ENCODE data around the gene SH3RF1. TPM values are rescaled to one million over a fixed set of nuclear protein-coding genes. Genes with fewer than 3 reads are reported as not detected.

The SH3RF1 gene
- total and polyA plus RNA-seq, 2 of the 8 experiments (the other 6 are each of a cell fraction or from before 2014, with no cell fraction given) = 6.9 to 15.1 TPM

- 91% methylated on average over 12 of the region's 12 CpGs; no CpG with 5 or more reads in 1 of the 2 experiments for WGBS, 2 experiments (ENCODE audit: extremely low coverage in 1 of 2, insufficient coverage in 1 of 2, insufficient read length in 1 of 2, insufficient replicate concordance in 2 of 2, low coverage in 1 of 2, low lambda C conversion rate in 2 of 2, missing lambda C conversion rate in 1 of 2)
- CTCF ChIA-PET (ENCODE audit: partially characterized antibody) = interaction anchor here (0.6 to 1.8 kb wide), 4 partner anchors 76 to 166 kb away, joined by 3 to 5 read pairs (median 4); no protein-coding TSS in a partner anchor
- no peak for DNase-seq (ENCODE audit: low read depth in 1 of 2, low spot score in 2 of 2)
Measured at GRCh38 chr4:169121861-169122382, 148.8 kb downstream of the SH3RF1 start.

More at GRCh38 chr4:169121861-169122382, 148.8 kb downstream of the SH3RF1 start:
- Histone ChIP-seq H3K4ac (replicated peaks; ENCODE audit: insufficient read length, low read depth, low read length) (no peak overlapping the region), H2AFZ (ENCODE audit: low read length) (no peak overlapping the region), H2BK5ac (ENCODE audit: low read depth, low read length) (no peak overlapping the region), H3K23ac (ENCODE audit: insufficient read length) (no peak overlapping the region), H3K4me3 (ENCODE audit: extremely low read depth in 1 of 4, insufficient read depth in 2 of 4, low read depth in 3 of 4, low read length in 4 of 4) (no peak overlapping the region), H4K8ac (ENCODE audit: extremely low read depth, insufficient read depth, low read length) (no peak overlapping the region), H2AK5ac (ENCODE audit: low read depth, low read length) (no peak overlapping the region), H3K4me2 (ENCODE audit: insufficient read depth in 1 of 2, low read depth in 2 of 2, low read length in 2 of 2) (no peak overlapping the region), H3K79me2 (ENCODE audit: control insufficient read depth in 1 of 2, insufficient read depth in 2 of 2, low read length in 2 of 2) (no peaks in the 10 kb centered on the region), H3K9ac (replicated peaks in 1 of 4; ENCODE audit: extremely low read depth in 1 of 4, low read depth in 3 of 4, low read length in 3 of 4) (no peak overlapping the region), H4K20me1 (replicated peaks in 1 of 2; ENCODE audit: control insufficient read depth in 1 of 2, insufficient read depth in 2 of 2, low read length in 2 of 2) (no peaks in the 10 kb centered on the region), H3K18ac (ENCODE audit: extremely low read depth, low read length) (no peak overlapping the region), H2BK12ac (ENCODE audit: low read depth, low read length) (no peak overlapping the region), H3K27me3 (replicated peaks in 1 of 4; ENCODE audit: control insufficient read depth in 3 of 4, extremely low read depth in 1 of 4, insufficient read depth in 3 of 4, low read length in 3 of 4) (no peaks in the 10 kb centered on the region), H3K14ac (ENCODE audit: insufficient read length) (no peak overlapping the region), H3K9me3 (ENCODE audit: insufficient read depth in 2 of 2, low read depth in 1 of 2, low read length in 1 of 2) (no peaks in the 10 kb centered on the region), H3K56ac (replicated peaks; ENCODE audit: insufficient read length, low read depth, low read length) (no peak overlapping the region), H2BK20ac (ENCODE audit: low read length) (no peak overlapping the region), H3K36me3 (ENCODE audit: control insufficient read depth in 2 of 4, insufficient read depth in 4 of 4, low read length in 3 of 4) (peaks cover 0 to 18% (median 0%) of the 10 kb centered on the region in 4 experiments; a peak in 3 of 8 replicates), H3K23me2 (ENCODE audit: low read depth, low read length) (no peaks in the 10 kb centered on the region), H2BK15ac (ENCODE audit: low read length) (no peak overlapping the region), H2BK120ac (replicated peaks; ENCODE audit: low read depth, low read length) (no peak overlapping the region), H3K4me1 (replicated peaks in 1 of 4; ENCODE audit: control insufficient read depth in 3 of 4, insufficient read depth in 4 of 4, low read length in 3 of 4) (no peaks in the 10 kb centered on the region), H3K27ac (ENCODE audit: low read depth, low read length) (no peak overlapping the region), H4K5ac (ENCODE audit: insufficient read length, low read depth, low read length) (no peak overlapping the region), H3K79me1 (ENCODE audit: low read depth, low read length) (no peaks in the 10 kb centered on the region), H4K91ac (replicated peaks; ENCODE audit: insufficient read length, low read length) (no peak overlapping the region)
- POLR2A ChIA-PET (ENCODE audit: partially characterized antibody) = no interaction called here
- FAIRE-seq = no peak
- TF ChIP-seq EZH2 (IDR thresholded peaks at IDR 0.05; ENCODE audit: low read depth, low read length, severe bottlenecking) (no peak), CTCF (IDR thresholded peaks at IDR 0.05; ENCODE audit: control extremely low read depth in 1 of 3, insufficient read depth in 1 of 3, low read depth in 1 of 3, low read length in 3 of 3) (0 out of 4 replicates have a peak, but pooled peaks of 1 of the 3 experiments have one; percentile 11), BRCA1 (IDR thresholded peaks at IDR 0.05; ENCODE audit: low read depth, low read length) (no peak)
